ENCODE data around the gene AFAP1.

AFAP1 gene

DNA sequence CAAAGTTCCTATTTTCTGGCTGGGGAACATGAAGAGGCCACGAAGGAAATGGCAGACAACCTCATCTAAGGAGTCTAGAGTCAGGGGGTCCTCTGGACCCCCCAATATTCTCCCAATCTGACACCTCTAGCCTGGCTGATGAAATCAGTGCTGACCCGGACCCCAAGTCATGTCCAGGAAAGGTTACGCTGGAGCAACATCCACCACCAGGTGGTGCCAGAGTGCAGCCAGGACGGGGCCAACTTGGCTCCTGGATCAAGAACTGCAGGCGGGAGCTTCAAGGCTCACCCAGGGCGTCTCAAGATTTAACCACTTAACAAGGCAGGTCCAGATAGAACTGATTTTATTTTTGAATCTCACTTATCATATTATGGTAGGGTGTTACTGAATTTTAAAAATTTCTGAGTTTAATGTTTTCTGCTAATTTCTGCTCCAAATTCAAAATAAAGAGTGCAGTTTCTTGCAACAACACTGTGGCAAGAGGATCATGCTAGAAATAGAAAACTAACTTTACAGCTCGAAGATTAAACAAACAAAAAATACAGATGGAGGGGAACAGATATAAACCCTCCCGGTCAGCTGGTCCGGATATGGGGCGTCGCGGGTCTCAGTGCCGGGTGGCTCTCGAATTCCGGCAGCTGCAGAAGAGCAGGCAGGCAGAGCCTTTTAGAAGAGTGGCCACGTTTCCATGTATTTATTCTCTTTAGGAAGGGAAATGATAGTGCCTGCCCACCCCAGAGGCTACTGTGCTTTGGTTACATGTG is 135.5 kb downstream of the AFAP1 start:
- peak; percentile 85 for DNase-seq (ENCODE audit: low read depth)

GRCh38 chr4:7803371-7803770 is 136.3 kb downstream of the AFAP1 start:
- DNase-seq (ENCODE audit: low read depth): no peak

GRCh38 chr4:7802093-7802726 is 137.5 kb downstream of the AFAP1 start:
- peak; percentile 69 for DNase-seq (ENCODE audit: low read depth)

DNA sequence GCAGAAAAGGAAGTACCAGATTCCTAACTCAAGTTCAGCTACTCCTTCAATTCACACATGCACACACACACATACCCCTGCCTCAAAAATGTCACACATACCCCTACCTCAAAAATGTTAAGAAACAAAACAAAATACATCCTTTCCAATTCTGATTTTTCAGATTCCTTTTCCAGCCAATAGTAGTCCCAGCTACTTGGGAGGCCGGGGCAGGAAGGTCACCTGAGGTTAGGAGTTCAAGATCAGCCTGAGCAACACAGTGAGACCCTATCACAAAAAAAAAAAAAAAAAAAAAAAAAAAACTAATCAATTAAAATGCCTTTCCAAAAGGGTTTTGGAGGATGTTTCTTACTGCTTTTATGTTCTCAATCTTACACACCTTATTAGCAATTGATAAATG is 138.0 kb downstream of the AFAP1 start:
- DNase-seq (ENCODE audit: low read depth): no peak

- no peak for DNase-seq (ENCODE audit: low read depth)
These were observed 138.7 kb downstream of the AFAP1 start for GRCh38 chr4:7801001-7801400.

GRCh38 chr4:7800410-7800809 is 139.3 kb downstream of the AFAP1 start:
- DNase-seq (ENCODE audit: low read depth): no peak

GRCh38 chr4:7799736-7800135 is 139.9 kb downstream of the AFAP1 start:
- no peak for DNase-seq (ENCODE audit: low read depth)

GRCh38 chr4:7799306-7799705 is 140.4 kb downstream of the AFAP1 start:
- no peak for DNase-seq (ENCODE audit: low read depth)

DNA sequence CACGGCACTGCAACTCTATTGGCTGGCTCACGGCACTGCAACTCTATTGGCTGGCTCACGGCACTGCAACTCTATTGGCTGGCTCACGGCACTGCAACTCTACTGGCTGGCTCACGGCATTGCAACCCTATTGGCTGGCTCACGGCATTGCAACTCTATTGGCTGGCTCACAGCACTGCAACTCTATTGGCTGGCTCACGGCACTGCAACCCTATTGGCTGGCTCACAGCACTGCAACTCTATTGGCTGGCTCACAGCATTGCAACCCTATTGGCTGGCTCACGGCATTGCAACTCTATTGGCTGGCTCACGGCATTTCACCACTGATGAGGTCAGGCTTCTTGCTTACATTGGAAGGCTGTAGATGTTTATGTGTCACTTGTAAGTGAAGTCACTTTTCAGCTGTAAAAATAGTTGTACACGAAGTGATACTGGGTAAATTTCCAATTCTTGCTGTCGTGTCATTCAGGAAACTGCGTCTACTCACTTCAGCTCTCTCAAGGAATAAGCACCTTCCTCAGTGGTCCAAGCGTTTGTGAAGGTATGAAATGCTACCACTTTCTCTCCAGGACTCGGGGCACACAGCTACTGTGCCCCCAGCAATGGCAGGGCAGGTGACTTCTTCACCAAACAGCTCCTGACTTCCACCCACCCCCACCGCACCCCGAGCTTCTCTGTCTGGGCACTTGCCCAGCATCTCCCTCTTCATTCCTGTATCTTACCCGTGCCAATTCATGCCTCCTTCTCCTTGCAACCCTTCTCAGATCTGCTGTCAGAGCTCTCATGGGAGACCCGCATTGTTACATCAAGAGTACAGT is 141.3 kb downstream of the AFAP1 start:
- DNase-seq (ENCODE audit: low read depth): no peak

DNA sequence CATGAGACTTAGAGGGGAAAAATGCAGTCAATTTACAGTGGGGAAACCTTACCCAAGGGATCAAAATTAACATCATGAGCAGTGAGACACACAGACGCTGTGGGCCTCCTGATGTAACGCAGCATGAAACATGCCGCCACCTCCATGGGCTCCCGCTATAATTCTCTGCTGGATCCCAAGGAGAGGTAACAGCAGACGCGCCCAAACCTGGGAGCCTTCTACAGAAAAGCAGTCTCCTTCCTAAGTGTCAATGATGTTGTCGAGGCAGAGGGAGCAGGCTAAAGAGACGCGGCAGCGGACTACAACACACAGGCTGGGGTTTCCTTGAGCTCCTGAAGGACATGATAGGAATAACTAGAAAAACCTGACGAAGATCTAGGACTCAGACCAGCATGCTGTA is 142.3 kb downstream of the AFAP1 start:
- DNase-seq (ENCODE audit: low read depth): no peak

DNA sequence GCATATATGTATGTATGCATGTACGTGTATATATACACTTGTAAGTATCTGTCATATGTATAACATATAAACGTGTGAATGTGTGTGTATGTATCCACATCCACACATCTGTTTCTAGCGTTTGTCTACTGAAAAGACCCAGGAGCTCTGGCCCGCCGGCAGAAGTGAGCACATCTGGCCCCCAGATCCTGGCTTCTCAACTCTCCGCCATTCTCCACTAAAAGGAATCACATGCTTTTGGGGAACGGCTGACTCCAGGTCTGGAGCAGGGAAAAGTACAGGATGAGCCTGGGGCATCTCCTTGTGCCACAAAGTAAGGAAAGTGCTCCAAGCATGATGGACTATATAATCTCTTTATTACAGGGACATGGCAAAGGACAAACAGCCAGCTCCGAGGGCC is 143.7 kb downstream of the AFAP1 start:
- DNase-seq (ENCODE audit: low read depth): no peak

GRCh38 chr4:7793186-7793585 is 146.5 kb downstream of the AFAP1 start:
- DNase-seq (ENCODE audit: low read depth): no peak

GRCh38 chr4:7792616-7793015 is 147.0 kb downstream of the AFAP1 start:
- DNase-seq (ENCODE audit: low read depth): no peak

DNA sequence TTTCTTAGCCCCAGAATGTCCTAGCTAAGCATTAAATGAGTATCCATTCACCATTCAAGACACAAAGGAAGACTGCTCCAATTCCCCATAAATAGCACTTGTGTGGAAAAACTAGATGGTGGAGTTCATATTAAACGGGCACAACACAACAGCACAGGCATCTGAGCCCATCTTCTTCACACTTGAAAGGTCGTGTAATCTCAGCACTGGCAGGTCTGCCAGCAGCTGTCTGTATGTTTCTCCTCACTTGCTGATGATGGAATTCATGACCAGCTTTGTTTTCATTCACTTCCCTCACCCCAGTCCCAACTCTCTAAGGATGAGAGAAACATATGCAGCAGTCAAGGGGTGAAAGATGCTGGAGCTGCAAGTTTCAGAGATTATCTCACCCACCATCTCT is 148.7 kb downstream of the AFAP1 start:
- DNase-seq (ENCODE audit: low read depth): no peak

DNA sequence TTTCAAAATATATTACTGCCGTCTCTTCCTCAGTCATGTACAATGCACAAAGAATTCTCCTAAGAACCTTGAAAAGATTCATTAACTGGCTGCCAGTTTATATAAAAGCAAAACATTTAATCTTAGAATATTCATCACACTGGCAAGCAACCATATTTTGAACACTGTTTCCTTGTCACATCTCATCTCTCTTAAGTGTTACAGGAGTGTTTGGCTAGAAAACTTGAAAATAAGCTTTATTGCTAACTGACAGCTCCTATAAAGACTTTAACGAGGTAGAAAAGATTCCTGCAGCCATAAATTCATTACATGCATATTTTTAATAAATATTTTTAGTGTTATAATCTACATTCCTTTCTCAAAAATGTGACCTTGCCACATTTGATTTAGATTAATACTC is 149.6 kb downstream of the AFAP1 start:
- no peak for DNase-seq (ENCODE audit: low read depth)

DNA sequence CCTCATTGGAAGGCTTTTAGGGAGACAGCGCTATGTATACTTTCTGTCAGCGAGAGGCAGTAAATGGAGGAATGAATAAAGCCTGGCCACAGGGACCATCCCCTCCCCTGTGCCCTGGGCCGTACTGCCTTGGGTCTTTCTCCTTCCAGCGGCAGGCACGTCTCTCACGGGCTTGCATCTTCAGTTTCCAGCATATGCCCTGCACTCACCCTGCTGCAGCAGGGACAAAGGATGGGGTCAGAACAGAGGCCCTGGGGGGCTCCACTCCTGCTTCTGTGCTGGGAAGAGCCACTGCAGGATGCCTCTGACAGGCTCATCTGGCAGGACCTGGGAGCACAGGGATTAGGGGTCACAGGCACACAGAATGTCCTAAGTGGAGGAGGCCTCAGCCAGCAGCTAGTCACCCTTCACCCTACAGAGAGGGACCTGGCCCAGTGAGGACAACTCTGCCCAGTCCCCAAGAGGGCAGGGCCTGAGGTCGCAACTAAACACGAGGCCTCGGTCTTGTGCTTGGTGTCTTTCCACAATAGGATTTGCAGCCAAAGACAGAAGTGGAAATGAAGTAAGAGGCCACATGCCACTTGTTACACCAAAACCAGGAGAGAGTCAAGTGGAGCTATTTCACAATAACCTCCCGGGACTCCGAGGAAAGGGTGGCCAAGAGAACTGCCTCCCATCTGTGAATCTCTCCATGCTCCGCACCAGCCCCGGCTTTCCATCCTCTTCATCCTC is 150.8 kb downstream of the AFAP1 start:
- DNase-seq (ENCODE audit: low read depth): no peak

DNA sequence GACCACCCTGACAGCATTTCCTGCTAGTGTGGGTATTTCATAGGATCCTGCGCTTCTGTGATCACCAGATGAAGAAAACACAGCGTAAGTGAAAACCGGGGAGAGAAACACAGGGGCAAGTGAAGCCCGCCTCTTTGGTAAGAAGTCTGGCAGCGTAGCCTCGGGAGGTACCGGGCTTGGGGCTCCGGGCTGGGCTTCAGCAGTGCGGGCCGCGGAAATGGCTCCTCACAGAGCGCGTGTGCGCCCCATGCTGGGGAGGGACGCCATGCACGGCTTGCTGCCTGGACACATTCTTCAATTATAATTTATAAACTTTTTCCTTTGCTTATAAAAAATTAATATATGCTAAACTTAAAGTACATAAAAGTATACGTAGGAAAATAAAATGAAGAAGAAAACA is 151.5 kb downstream of the AFAP1 start:
- no peak for DNase-seq (ENCODE audit: low read depth)

DNA sequence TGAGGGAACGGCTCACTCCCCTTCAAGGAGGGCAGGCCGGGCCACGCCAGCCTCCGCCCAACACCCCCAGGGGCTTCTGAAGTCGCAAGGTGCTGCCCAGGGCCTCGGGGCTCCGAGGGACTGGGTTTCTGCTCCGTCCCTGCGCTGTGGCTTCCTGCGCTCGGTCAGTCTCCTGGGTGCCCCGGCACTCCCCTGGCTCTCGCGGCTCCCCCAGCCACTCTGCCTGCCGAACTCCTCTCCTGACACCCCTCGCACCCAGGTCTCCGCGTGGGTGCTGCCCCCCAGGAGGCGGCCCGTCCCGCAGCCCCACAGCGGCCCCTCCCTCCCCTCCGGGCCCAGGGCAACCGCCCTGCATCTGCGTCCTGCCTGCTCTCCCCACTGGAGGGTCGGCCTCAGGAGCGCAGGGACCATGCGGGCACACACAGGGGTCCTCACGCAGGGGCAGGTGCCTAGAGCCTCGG is 151.9 kb downstream of the AFAP1 start:
- DNase-seq (ENCODE audit: low read depth): no peak

DNA sequence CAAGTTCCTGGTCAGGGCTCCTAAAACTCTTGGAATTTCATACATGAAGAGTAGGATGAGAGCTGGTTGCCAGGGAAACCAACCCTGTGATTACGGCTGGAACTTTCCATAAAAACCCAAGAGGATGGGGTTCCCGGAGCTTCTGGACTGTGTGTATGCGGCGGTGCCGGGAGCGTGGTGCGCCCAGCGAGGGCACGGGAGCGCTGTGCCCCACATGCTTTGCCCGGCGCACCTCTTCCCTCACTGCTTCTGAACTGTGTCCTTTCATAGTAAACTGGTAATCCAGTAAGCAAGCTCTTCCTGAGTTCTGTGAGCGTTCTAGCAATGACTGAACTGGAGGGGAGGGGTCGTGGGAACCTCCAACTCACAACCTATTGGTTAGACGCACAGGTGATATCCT is 152.6 kb downstream of the AFAP1 start:
- no peak for DNase-seq (ENCODE audit: low read depth)

DNA sequence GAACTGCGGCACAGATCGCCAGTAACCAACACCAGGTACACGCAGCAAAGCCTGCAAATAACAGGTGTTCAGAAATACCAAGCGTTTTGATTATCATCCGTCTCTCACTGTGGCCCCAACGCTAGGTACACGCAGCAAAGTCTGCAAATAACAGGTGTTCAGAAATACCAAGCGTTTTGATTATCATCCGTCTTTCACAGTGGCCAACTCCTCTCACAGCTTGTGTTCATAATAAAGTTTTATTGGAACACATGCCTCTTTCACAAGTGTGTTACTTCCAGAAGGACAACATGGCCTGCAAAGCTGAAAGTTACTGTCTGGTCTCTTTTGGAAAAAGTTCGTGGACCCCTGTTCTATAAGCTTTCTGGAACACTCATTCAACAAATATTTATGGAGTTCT is 153.1 kb downstream of the AFAP1 start:
- DNase-seq (ENCODE audit: low read depth): no peak

GRCh38 chr4:7786040-7786439 is 153.6 kb downstream of the AFAP1 start:
- no peak for DNase-seq (ENCODE audit: low read depth)

GRCh38 chr4:7785017-7785416 is 154.6 kb downstream of the AFAP1 start:
- no peak for DNase-seq (ENCODE audit: low read depth)
